Activated CD4-positive, CD25-positive, alpha-beta regulatory T cell treated with anti-CD3 and anti-CD28 coated beads, Interleukin-2, amount 50 U/mL, for 72 hours (primary cell): ENCODE measurements around the gene CDH3.
A peak's percentile ranks its signal among the peaks of the same experiment; 100 is the strongest.
"Not testable (repeated sequence)": the region's sequence is repeated elsewhere in the genome, so short reads cannot be mapped to it uniquely, and the experiment has no call there.

ENCODE experiments used
- DNase-seq: peaks from one replicate; pipeline ENCODE4 v3.0.0; 2021

Gene CDH3

GRCh38 chr16:68707340-68708152 lies 62.4 kb downstream of the CDH3 start:
- no peak for DNase-seq

GRCh38 chr16:68710211-68710610 lies 65.1 kb downstream of the CDH3 start:
- DNase-seq: no peak

GRCh38 chr16:68711421-68712139 lies 66.5 kb downstream of the CDH3 start:
- DNase-seq: no peak

- no peak for DNase-seq
These were observed 68.3 kb downstream of the CDH3 start for GRCh38 chr16:68713361-68713760.

- DNase-seq: no peak
These were observed 70.4 kb downstream of the CDH3 start for GRCh38 chr16:68715471-68715870.

- not testable (repeated sequence) for DNase-seq
These were observed 71.4 kb downstream of the CDH3 start for GRCh38 chr16:68716516-68716915.

- no peak for DNase-seq
These were observed 72.6 kb downstream of the CDH3 start for GRCh38 chr16:68717684-68718083.

GRCh38 chr16:68718590-68718989 lies 73.5 kb downstream of the CDH3 start:
- DNase-seq: no peak

- DNase-seq: no peak
These were observed 74.9 kb downstream of the CDH3 start for GRCh38 chr16:68719993-68720489.

GRCh38 chr16:68722119-68723024 lies 77.3 kb downstream of the CDH3 start:
- DNase-seq: no peak

- DNase-seq: no peak
These were observed 79.7 kb downstream of the CDH3 start for GRCh38 chr16:68724797-68725196.

- no peak for DNase-seq
These were observed 83.4 kb downstream of the CDH3 start for GRCh38 chr16:68728523-68728922.

GRCh38 chr16:68731637-68732036 lies 86.5 kb downstream of the CDH3 start:
- no peak for DNase-seq

GRCh38 chr16:68732042-68732680 lies 87.1 kb downstream of the CDH3 start:
- no peak for DNase-seq

GRCh38 chr16:68732741-68733399 lies 87.8 kb downstream of the CDH3 start:
- no peak for DNase-seq

- DNase-seq: no peak
These were observed 88.5 kb downstream of the CDH3 start for GRCh38 chr16:68733570-68733969.

- no peak for DNase-seq
These were observed 89.7 kb downstream of the CDH3 start for GRCh38 chr16:68734782-68735181.

GRCh38 chr16:68736561-68736960 lies 91.5 kb downstream of the CDH3 start:
- DNase-seq: no peak

- DNase-seq: peak; percentile 50
These were observed 92.1 kb downstream of the CDH3 start, which contains the start of gene CDH1 for GRCh38 chr16:68737046-68737729. Gene CDH1 (plus strand): TSS chr16:68737292. CDS start chr16:68737416, 124 bp downstream.

GRCh38 chr16:68737730-68738629 lies 92.9 kb downstream of the CDH3 start:
- no peak for DNase-seq
